ENCODE data around the gene TRAPPC12.

TRAPPC12 gene

DNA sequence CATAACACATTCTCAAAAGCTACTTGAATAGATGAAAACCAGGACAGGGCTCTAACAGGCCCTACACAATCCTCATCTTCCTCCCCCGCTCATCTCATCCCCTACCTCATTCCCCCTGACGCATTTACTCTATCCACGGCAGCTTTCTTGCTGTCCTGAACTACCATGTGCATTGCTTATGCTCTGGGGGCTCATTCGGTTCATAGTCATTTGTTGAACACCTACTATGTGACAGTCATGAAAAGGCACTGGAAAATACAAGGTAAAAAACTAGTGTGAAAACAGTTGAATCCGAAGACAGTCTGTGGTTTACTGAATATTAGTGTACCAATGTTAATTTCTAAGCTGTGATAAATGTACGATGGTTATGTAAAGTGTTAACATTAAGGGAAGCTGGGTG, 2.7 kb upstream of the TRAPPC12 start:
- TF ChIP-seq, protein P1, sequence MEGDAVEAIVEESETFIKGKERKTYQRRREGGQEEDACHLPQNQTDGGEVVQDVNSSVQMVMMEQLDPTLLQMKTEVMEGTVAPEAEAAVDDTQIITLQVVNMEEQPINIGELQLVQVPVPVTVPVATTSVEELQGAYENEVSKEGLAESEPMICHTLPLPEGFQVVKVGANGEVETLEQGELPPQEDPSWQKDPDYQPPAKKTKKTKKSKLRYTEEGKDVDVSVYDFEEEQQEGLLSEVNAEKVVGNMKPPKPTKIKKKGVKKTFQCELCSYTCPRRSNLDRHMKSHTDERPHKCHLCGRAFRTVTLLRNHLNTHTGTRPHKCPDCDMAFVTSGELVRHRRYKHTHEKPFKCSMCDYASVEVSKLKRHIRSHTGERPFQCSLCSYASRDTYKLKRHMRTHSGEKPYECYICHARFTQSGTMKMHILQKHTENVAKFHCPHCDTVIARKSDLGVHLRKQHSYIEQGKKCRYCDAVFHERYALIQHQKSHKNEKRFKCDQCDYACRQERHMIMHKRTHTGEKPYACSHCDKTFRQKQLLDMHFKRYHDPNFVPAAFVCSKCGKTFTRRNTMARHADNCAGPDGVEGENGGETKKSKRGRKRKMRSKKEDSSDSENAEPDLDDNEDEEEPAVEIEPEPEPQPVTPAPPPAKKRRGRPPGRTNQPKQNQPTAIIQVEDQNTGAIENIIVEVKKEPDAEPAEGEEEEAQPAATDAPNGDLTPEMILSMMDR (conservative IDR thresholded peaks at IDR 0.05; ENCODE audit: low read depth, low read length) = no peak
- Histone ChIP-seq H3K4me3 (IDR thresholded peaks at IDR 0.05; ENCODE audit: insufficient read depth, low read depth, low read length) (no peak overlapping the region), H3K27me3 (ENCODE audit: insufficient read depth, low read depth) (no peaks in the 10 kb centered on the region), H3K4me2 (peak overlapping the region; percentile 62), H3K4me1 (ENCODE audit: low read depth, poor library complexity, severe bottlenecking) (peaks cover 11% of the 10 kb centered on the region), H4K20me1 (ENCODE audit: insufficient read depth) (no peaks in the 10 kb centered on the region), H3K9ac (peak overlapping the region; percentile 48; the same call in 1 of the 2 replicates), H2AFZ (ENCODE audit: low read depth) (no peak overlapping the region), H3K79me2 (ENCODE audit: insufficient read depth, low read depth) (peaks cover 21% of the 10 kb centered on the region; the same call in 1 of the 2 replicates), H3K27ac (no peak overlapping the region), H3K36me3 (ENCODE audit: insufficient read depth) (no peaks in the 10 kb centered on the region)

DNA sequence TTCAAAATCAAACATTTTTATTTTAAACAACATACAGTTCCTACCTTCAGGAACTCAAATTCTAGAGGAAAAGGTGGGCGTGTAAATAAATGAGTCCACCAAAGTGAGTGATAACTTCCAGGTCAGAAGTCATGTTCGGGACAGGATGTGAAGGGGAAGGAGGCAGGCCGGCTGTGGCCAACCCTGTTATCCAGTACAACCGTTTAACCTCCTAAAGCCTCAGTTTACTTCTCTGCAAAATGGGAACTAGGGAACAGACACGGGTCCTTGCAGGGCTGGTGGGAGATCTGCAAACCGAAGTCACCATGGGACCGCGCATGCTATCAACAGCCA, 2.2 kb upstream of the TRAPPC12 start:
- Histone ChIP-seq H3K4me1 (ENCODE audit: low read depth, poor library complexity, severe bottlenecking) (peaks cover 11% of the 10 kb centered on the region), H3K4me3 (IDR thresholded peaks at IDR 0.05; ENCODE audit: insufficient read depth, low read depth, low read length) (no peak overlapping the region), H3K27ac (peak overlapping the region; percentile 50), H2AFZ (ENCODE audit: low read depth) (peak overlapping the region; percentile 35; the same call in 1 of the 2 replicates), H3K36me3 (ENCODE audit: insufficient read depth) (no peaks in the 10 kb centered on the region), H4K20me1 (ENCODE audit: insufficient read depth) (no peaks in the 10 kb centered on the region), H3K79me2 (ENCODE audit: insufficient read depth, low read depth) (peaks cover 21% of the 10 kb centered on the region; the same call in 1 of the 2 replicates), H3K4me2 (peak overlapping the region; percentile 62; the same call in 1 of the 2 replicates), H3K9ac (peak overlapping the region; percentile 48; the same call in 1 of the 2 replicates), H3K27me3 (ENCODE audit: insufficient read depth, low read depth) (no peaks in the 10 kb centered on the region)
- TF ChIP-seq, protein P1 (conservative IDR thresholded peaks at IDR 0.05; ENCODE audit: low read depth, low read length) = no peak

DNA sequence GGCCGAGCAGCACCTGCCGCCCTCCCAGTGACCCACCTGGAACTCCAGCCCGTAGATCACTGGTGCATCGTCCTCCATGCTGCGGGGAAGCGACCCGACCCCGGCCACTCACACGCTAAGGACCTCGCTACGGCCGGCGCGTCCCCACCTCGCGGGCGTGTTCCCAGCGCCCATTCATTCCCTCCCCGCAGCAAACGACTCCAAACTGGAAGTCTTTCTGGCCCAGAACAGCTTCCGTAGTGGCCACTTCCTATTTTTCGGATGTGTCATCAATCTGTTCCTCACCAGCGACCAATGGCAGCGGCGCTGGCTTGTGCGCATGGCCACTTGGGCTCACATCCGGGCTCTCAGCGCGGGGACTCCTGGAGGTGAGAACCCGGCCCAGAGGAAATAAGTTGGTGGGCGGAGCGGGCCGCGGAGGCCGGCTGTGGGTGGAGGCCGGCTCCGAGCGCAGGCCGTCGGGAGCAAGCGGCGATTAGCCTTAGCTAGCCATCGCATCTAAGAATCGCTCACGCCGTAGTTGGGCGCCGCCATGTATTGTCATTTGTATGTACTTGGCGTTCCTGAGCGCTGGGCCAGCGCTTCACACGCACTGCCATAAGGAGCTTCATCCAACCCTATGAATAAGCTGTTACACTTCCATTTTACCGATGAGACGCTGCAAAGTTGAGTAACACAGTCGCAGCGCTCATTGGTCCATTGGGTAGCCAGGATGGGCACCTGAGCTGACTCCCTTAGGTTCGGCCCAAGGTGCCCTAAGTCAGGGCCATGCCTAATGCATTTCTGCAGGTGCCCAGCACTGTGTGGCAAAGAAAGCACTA, 1.7 kb upstream of the TRAPPC12 start, which contains the start of gene EIPR1:
Gene EIPR1 (minus strand): TSS at position 207 of the 821 bp plus-strand sequence. CDS start 129 bp downstream, at position 78.
- peak within 1 kb of the TSS; percentile 50 for H3K27ac ChIP-seq
- H3K27me3 ChIP-seq (ENCODE audit: insufficient read depth, low read depth) = no peaks in the 10 kb centered on the region
- peak within 1 kb of the TSS; percentile 48; the same call in 1 of the 2 replicates for H3K9ac ChIP-seq
- H3K36me3 ChIP-seq (ENCODE audit: insufficient read depth) = no peaks in the 10 kb centered on the region
- TF ChIP-seq, protein P1 (conservative IDR thresholded peaks at IDR 0.05; ENCODE audit: low read depth, low read length) = no peak
- H2AFZ ChIP-seq (ENCODE audit: low read depth) = peak within 1 kb of the TSS; percentile 53
- H3K79me2 ChIP-seq (ENCODE audit: insufficient read depth, low read depth) = peaks cover 21% of the 10 kb centered on the region; the same call in 1 of the 2 replicates
- H3K4me1 ChIP-seq (ENCODE audit: low read depth, poor library complexity, severe bottlenecking) = peaks cover 11% of the 10 kb centered on the region
- peak within 1 kb of the TSS; percentile 62 for H3K4me2 ChIP-seq
- no peaks in the 10 kb centered on the region for H4K20me1 ChIP-seq (ENCODE audit: insufficient read depth)
- no peak within 1 kb of the TSS for H3K4me3 ChIP-seq (IDR thresholded peaks at IDR 0.05; ENCODE audit: insufficient read depth, low read depth, low read length)

DNA sequence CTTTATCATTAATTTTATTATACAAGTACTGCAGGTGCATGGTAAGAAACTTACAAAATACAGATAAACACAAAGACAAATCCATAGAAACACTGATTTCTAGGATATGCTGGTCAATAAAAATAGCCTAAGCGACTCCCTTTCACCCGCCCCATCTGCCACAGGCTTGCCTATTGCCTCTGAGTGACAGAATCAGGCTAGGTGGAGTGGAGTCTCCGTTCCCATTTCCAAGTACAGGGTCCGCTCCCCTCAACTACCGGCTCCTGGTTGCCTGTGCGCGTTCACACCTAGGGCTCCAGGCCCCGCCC, 201 bp upstream of the TRAPPC12 start:
- H3K79me2 ChIP-seq (ENCODE audit: insufficient read depth, low read depth) = peaks cover 21% of the 10 kb centered on the region; the same call in 1 of the 2 replicates
- H3K4me3 ChIP-seq (IDR thresholded peaks at IDR 0.05; ENCODE audit: insufficient read depth, low read depth, low read length) = peak overlapping the region; percentile 58
- H3K9ac ChIP-seq = peak overlapping the region; percentile 78; the same call in 1 of the 2 replicates
- H3K27ac ChIP-seq = no peak overlapping the region
- no peaks in the 10 kb centered on the region for H3K27me3 ChIP-seq (ENCODE audit: insufficient read depth, low read depth)
- peaks cover 11% of the 10 kb centered on the region for H3K4me1 ChIP-seq (ENCODE audit: low read depth, poor library complexity, severe bottlenecking)
- peak overlapping the region; percentile 94 for H2AFZ ChIP-seq (ENCODE audit: low read depth)
- TF ChIP-seq, protein P1 (conservative IDR thresholded peaks at IDR 0.05; ENCODE audit: low read depth, low read length) = no peak
- H3K36me3 ChIP-seq (ENCODE audit: insufficient read depth) = no peaks in the 10 kb centered on the region
- H3K4me2 ChIP-seq = peak overlapping the region; percentile 90
- H4K20me1 ChIP-seq (ENCODE audit: insufficient read depth) = no peaks in the 10 kb centered on the region
